GM19463 (cell line): Measurements from ENCODE around the gene ZNF621.
"Not testable (repeated sequence)": the region's sequence is repeated elsewhere in the genome, so short reads cannot be mapped to it uniquely, and the experiment has no call there.

ENCODE experiments used
- ATAC-seq: cut with Tn5 transposase; IDR thresholded peaks from one replicate; pipeline ENCODE4 v1.9.1; 2021; ENCODE audit warnings: mild to moderate bottlenecking, moderate library complexity; ENCODE audit not compliant: unreplicated experiment

Gene ZNF621

DNA sequence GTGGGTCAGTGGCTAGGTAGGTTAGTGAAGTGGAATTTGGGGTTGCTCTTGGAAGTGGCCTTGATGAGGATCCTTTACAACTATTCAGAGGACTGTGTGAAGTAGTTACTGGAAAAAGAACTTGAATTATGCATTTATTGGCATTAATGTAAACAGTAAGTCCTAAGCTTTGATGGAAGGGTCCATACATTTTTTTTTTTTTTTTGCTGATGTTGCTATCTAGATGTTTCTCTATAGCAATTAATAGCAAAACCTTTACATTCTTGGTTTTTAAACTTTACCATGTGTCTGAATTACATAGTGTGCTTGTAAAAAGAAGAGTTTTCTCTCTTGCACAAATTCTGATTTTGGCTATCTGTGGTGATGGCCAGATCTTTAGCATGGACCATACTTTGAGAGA is 9.5 kb downstream of the ZNF621 start:
- no peak for ATAC-seq

DNA sequence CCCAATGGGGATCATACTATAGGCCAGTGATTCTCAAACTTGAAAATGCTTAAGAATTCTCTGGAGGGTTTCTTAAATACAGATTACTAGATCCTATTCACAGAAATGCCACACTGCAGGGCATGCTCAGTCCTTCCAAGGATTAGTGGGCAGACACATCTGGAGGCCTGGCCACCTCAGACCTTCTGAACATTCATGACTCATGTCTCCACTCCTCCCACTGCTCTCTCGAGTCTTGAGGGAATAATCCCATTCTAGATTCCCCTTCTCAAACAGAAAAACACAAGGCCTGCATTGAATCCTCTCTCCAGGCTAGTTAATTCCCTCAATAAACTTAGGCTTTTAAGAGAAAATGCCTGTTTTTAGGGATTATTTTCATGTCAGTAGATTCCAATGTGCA is 22.1 kb downstream of the ZNF621 start:
- ATAC-seq = no peak

DNA sequence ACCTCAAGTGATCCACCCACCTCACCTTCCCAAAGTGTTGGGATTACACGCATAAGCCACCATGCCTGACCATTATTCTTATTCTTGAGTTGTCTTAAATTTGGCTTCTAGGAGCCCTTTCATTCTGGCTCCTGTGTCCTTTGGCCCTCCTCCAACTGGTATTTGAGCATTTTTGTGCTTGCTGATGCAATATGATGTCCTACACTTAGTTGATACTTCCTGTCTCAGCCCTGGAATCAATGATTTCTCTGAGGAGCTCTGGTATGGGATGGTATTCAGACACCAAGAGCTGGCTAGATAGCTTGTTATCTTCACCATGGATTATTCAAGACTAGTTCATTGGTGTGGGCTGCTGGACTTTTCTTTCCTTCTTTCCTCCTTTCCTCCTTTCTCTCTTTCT is 25.4 kb downstream of the ZNF621 start:
- no peak for ATAC-seq

DNA sequence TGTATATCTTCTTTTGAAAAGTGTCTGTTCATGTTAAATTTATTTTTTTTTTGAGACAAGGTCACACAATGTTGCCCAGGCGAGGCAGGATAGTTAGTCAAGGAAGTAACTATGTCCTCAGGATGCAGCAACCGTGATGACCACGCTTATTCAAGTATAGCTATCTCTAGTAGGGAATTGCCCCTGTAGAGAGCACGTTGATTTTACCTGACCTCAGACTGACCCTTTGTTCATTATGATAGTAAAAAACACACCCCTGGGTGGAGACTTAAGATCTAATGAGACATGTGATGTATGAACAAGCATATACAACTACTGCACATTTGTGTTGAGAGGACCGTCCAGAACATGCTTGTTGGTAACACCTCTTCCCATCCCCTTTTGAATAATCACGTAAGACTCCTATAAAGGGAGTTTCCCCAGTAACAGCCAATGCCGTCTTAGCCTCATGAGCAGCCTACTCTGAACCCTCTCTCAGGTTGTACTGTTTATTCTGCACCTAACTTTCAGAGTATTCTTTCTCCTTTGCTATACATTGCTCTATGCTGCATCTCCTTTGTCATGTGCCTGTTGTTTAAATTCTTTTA is 32.9 kb downstream of the ZNF621 start:
- ATAC-seq = peak; percentile 71

DNA sequence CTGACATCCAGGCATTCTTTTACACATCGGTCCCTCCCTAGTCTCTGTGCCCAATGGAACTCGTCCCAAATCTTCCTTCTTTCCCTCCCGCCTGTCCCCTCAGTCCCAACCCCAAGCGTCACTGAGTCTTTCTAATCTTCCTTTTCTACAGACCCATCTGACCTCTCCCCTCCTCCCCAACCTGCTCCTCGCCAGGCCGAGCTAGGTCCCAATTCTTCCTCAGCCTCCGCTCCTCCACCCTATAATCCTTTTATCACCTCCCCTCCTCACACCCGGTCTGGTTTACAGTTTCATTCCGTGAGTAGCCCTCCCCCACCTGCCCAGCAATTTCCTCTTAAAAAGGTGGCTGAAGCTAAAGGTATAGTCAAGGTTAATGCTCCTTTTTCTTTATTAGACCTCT is 37.7 kb downstream of the ZNF621 start:
- ATAC-seq = not testable (repeated sequence)

DNA sequence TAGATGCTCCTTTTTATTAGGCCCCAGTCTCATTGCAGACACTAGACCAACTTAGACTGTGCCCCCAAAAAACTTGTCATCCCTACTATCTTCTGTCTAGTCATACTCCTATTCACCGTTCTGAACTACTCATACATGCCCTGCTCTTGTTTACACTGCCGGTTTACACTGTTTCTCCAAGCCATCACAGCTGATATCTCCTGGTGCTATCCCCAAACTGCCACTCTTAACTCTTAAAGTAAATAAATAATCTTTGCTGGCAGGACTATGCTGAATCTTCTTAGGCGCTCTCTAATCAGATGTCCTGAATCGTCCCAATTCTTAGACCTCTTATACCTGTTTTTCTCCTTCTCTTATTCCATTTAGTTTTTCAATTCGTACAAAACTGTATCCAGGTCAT is 40.9 kb downstream of the ZNF621 start:
- not testable (repeated sequence) for ATAC-seq

DNA sequence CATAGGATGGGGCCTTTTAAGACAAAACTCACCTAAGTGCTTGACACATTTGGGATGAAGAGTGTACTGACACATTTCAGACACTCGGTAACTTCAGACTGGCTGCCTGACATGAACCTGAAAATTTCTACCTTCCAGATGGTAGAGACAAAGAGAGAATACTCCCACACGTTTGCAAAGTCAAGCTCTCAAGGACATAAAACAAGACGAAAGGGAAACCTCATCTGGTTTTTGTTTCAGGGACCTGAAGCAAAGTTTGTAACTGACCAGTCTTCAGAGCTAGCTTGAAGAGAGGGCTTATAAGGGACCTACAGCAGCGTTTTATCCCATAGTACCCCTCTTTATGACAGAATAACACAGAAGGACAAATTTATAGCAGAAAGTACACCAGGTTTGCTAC is 41.9 kb downstream of the ZNF621 start:
- no peak for ATAC-seq

DNA sequence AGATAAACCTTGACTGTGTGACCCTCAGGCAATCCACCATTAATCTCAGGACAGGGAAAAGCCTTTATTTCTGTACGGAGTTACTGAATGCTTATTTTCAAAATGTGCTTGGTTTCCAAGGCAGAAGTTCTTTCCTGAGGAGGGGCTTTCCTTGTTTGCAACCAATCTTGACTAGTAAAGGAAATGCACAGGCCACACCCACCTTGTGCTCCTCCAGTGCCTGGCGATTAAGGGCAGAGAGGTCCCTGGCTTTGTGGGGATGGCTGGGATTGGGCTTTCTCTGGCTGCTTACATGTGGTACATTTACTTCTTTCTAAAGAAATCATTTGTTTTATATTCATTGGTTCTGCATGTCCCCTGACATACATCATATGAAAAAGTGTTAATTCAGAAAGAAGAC is 47.8 kb downstream of the ZNF621 start:
- ATAC-seq = no peak

DNA sequence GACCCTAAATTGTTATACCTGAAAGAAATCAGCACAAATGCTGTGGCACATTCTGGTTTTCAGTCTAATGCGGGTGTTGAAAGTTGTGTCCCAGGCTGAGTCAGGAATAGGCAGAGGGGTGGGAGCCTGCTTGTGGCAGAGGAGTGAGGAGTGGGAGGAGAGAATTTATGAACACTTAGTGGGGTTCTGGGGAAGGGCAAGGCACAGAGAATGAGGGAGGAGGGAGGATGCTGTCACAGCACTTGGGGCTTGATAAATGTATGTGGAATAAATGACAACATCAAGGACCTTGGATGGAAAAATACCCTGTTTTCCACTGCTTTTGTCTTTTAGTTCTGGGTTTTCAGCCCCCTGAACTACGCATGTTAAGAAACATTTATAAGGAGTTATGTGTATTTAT is 49.3 kb downstream of the ZNF621 start:
- no peak for ATAC-seq

DNA sequence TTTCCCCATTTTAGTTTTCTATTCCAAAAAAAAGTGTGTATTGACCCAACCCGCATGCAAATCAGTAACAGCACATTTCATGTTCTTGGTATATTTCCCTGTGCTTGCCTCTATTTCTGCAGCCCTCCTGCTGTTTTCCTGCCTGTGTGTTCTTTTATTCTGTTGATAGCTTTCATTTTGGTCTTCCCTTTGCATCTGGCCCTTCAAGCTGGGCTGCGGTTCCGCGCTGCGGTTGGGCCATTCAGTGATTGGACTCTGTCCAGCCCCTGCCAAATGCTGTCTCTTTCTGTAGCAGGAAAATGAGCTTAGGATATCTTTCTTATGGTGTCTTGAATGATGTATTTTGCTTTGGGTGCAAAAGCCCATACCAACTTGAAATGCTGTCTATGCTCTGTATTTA is 49.9 kb downstream of the ZNF621 start:
- no peak for ATAC-seq

DNA sequence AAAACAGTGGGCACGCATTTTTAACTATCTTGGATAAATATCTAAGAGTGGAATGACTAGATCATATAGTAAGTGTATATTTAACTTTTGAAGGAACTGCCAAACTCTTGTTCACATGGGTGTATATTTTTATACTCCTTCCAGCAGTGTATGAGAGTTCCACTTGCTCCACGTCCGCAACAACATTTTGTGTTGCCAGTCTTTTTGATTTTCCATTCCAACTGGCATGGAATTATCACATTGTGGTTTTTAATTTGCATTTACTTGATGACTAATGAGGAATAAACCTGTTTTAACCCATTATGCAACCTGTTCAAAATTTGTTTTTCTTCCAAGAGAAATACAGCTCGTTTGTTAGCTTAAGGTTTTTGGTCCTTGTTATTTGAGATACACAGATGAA is 51.6 kb downstream of the ZNF621 start:
- ATAC-seq = no peak

DNA sequence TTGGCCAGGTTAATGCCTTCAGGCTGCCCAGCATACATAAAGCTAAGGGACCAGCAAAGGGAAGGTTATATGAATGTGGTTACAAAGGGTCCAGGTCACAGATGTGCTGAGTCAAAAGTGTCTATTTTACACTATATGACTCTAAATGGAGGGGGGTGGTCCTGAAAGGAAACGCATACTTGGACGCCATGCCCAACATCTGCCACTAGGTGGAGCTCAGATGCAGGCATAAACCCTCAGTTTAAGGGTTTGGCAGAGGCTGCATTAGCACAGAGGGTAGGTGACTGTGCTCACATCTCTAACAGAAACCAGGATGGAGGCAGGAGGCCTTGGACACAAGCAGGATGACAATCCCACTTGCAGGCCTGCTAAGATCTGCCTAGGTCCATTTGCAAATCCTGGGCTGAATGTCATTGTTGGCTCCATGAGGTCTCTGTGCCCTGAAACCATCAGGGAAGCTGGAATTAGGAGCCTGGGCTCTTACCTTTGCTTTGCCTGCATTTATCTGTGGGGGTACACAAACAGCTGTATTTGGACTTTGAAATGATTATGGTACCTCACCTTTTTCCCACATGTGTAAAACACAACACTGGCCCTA is 55.8 kb downstream of the ZNF621 start:
- peak; percentile 67 for ATAC-seq

DNA sequence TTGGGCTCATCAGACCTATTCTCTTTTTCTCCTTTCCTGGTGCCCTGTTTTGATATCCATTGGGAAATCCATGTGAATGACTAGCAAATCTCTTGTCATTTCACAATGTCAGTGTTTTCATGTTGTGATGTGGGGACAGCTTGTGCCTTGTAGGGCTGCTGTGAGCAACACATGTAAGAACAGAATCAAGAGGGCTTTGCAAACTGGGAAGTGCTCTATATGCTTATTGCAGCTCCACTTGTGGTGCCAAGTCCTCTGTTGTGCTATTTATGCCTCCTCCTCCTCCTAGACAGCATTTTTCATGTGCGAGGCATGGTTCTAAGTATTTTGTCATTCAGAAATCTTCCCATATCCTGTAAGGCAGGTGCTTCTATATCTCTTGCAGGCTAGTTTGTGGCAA is 56.4 kb downstream of the ZNF621 start:
- no peak for ATAC-seq

DNA sequence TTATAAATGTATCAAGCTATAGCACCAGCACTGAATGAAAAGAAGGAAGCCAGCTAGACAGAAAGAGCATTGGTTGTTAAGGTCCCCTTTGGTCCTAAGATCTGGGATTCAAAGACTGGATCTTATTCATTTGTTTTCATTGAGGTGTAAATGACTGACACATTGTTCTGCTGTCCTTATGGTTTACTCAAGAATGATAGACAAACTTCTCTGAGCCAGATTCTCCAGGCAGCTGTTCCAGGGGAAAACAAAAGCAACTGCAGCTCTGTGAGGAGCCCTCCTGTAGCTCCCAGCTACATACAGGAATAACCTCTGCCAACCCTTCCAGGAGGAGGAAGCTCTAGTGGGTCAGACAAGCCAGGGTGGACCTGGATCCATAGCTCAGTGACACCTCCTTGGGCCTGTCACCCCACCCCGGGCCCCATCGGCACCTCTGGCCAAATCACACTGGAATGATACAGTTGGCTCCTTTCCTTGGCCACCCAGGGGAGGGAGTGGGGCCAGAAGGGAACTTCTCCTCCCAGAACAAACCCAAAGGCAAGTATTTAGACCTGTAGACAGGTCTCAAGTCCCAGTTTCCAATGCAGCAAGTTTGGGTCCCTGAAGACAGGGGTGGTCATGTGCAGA is 57.8 kb downstream of the ZNF621 start:
- no peak for ATAC-seq

DNA sequence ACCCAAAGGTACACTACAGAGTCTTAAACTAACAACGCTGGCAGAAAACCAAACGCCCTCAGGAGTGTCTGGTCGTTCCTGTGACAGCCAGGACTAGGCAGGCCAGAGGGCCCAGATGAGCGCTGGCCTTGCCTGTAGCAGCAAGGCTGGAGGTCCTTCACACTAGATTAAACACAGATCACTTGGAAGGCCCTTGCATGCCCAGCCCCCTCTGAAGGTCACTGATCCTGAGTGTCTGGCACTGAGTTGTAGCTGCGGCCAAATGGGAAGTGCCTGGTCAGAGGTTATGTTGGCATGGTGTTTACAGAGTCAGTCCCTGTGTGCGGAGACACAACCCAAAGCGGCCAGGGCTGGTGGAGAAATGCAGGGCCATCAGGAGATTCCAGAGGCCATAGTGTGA is 58.9 kb downstream of the ZNF621 start:
- ATAC-seq = no peak

DNA sequence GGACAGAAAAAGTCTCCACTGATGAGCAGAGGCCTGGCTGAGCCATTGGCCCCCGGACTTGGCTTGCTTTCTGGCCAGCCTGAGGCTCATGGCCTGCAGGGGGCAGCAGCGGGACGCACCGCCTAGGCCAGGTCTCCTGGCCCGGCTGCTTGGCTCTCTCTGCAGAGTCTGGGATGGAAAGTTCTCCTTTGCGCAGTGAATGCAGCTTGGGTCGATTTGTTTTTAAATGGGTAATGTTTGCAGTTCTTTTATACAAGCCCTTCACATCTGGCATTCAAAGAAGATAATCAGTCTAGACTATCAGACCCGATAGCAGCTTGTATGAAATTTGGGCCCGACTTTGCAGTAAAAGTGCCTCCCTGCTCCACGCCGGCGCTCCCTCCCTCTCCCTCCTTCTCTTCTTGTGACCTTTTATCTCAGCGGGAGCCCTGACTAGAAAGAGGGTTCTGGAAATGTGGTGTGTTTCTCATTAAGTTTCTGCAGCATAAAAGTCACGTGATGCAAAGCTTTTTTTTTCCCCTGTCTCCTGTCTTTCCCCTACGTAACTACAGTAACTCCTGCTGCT is 59.9 kb downstream of the ZNF621 start:
- peak; percentile 58 for ATAC-seq

DNA sequence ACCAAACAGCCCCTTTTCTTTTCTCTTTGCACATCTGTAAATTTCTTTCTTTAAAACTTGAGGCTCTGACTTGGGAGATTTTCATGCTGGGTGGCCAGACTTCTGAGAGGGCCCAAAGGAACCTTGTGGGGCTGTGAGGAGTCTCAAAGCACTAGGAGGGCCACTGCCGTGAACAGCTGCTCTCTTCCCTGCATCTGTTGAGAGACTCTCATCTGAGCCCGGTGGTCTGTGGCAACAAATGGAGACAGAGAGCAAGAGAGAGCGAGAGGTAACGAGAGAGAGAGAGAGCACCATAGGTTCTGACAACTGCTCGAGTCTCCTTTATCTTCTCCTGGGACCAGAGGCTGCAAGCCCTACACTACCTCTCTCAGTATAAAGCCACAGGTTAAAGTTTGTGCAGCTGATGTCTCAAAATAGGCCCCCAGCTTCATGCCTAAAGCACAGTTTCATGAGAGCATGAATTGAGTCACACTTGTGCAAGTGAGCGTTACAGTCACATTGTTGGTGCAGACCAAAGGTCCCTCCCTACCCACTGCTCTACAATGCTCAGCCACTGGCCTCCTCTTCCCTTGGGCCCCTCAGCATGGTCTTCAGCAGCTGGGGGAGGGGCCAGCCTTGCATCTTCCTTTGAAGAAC is 60.7 kb downstream of the ZNF621 start:
- ATAC-seq = peak; percentile 63

DNA sequence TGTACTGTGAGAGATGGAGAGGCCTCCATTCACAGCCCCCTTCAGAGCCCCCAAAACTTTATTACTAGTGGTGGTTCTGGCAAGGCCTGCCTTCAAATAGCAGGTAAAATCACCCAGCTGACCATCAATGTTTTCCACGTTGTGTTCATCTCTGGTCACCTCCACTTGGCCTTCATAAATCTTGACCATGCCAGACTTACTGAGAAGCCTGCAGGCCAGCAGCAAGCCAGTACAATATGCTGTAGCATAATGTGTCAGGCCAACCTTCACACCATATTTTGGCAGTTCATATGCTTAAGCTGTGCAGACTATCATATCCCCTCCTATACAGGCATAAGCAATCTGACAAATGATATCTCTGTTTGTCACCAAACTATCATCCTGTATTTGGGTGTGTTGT is 62.1 kb downstream of the ZNF621 start:
- ATAC-seq = no peak

DNA sequence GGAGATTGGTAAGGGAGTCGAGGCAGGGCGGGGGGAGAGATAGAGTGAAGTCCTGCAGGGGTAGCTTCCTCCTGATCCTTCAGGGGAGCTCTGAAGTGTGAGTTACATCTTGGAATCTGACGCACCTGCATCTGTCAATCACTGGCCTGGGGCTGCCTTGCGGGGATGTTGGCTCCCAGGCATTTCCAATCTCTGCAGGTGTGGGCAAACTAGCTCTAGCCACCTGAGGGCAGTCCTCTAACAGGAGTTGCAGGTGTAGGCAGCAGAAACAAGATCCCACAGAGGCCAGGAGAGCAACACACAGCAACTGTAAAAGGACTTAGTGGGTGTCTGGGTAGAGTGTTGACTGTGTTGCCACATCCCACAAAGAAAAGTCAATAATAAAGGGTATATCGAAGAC is 63.6 kb downstream of the ZNF621 start:
- no peak for ATAC-seq
